ENCODE data around the gene GJB6.

The GJB6 gene

GRCh38 chr13:20227730-20228129 lies 4.4 kb downstream of the GJB6 start:
- DNase-seq (ENCODE audit: low read depth in 2 of 2) = no peak

- no peak for DNase-seq (ENCODE audit: low read depth in 2 of 2)
Measured at GRCh38 chr13:20227288-20227687, 4.8 kb downstream of the GJB6 start.

- no peak for DNase-seq (ENCODE audit: low read depth in 2 of 2)
Measured at GRCh38 chr13:20222553-20222952, 9.6 kb downstream of the GJB6 start.

- no peak for DNase-seq (ENCODE audit: low read depth in 2 of 2)
Measured at GRCh38 chr13:20221772-20222171, 10.3 kb downstream of the GJB6 start.

GRCh38 chr13:20219577-20219976 lies 12.5 kb downstream of the GJB6 start:
- DNase-seq (ENCODE audit: low read depth in 2 of 2) = no peak

GRCh38 chr13:20217168-20217567 lies 15.0 kb downstream of the GJB6 start:
- DNase-seq (ENCODE audit: low read depth in 2 of 2) = no peak

GRCh38 chr13:20209948-20210347 lies 22.2 kb downstream of the GJB6 start:
- DNase-seq (ENCODE audit: low read depth in 2 of 2) = no peak

GRCh38 chr13:20206698-20207235 lies 25.4 kb downstream of the GJB6 start:
- no peak for DNase-seq (ENCODE audit: low read depth in 2 of 2)

- no peak for DNase-seq (ENCODE audit: low read depth in 2 of 2)
Measured at GRCh38 chr13:20206065-20206697, 25.9 kb downstream of the GJB6 start.

GRCh38 chr13:20198781-20199180 lies 33.3 kb downstream of the GJB6 start:
- peak in 1 of 2 experiments; percentile 14 for DNase-seq (ENCODE audit: low read depth in 2 of 2)

GRCh38 chr13:20197361-20197834 lies 34.7 kb downstream of the GJB6 start:
- DNase-seq (ENCODE audit: low read depth in 2 of 2) = peak in 1 of 2 experiments; percentile 13

GRCh38 chr13:20195801-20196200 lies 36.3 kb downstream of the GJB6 start:
- DNase-seq (ENCODE audit: low read depth in 2 of 2) = no peak

- no peak for DNase-seq (ENCODE audit: low read depth in 2 of 2)
Measured at GRCh38 chr13:20193907-20194631, 38.0 kb downstream of the GJB6 start.

GRCh38 chr13:20193162-20193906 lies 38.8 kb downstream of the GJB6 start:
- DNase-seq (ENCODE audit: low read depth in 2 of 2) = no peak

- DNase-seq (ENCODE audit: low read depth in 2 of 2) = no peak
Measured at GRCh38 chr13:20192836-20193161, 39.3 kb downstream of the GJB6 start, which contains the start of gene GJB2. TSS of gene GJB2 (minus strand) at chr13:20192938. CDS start at chr13:20189581, 3,357 bp downstream.

- DNase-seq (ENCODE audit: low read depth in 2 of 2) = no peak
Measured at GRCh38 chr13:20192158-20192835, 39.8 kb downstream of the GJB6 start.

- DNase-seq (ENCODE audit: low read depth in 2 of 2) = no peak
Measured at GRCh38 chr13:20191311-20192157, 40.6 kb downstream of the GJB6 start.

GRCh38 chr13:20190481-20191310 lies 41.4 kb downstream of the GJB6 start:
- DNase-seq (ENCODE audit: low read depth in 2 of 2) = peak; percentile 35 to 46

- DNase-seq (ENCODE audit: low read depth in 2 of 2) = no peak
Measured at GRCh38 chr13:20190076-20190475, 42.0 kb downstream of the GJB6 start.
